ENCODE results near the gene CKLF. TPM values are rescaled to one million over a fixed set of nuclear protein-coding genes. Genes with fewer than 3 reads are reported as not detected.
"Not testable (repeated sequence)": the region's sequence is repeated elsewhere in the genome, so short reads cannot be mapped to it uniquely, and the experiment has no call there.

CKLF gene
- total RNA-seq, 1 experiment from 2014 or later: 145 TPM

DNA sequence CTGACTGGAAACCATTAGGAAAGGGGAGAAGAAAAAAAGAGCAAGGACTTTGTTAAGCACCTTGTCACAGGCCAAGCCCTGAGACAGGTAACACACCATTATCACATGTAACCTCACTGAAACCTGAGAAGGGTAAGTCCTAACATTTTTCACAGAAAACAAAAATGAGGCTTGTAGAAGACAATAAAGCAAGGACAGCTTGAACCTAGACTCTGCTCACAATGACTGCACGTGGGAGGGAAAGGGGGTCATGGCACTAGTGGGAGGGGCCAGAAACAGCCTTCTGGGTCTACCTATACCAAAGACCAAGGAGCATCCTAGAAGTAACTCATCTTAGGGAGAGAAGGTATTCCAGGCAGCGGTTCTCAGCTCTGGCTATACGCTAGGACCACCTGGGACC, 10.0 kb upstream of the CKLF start:
- DNase-seq (ENCODE audit: low read depth): no peak

DNA sequence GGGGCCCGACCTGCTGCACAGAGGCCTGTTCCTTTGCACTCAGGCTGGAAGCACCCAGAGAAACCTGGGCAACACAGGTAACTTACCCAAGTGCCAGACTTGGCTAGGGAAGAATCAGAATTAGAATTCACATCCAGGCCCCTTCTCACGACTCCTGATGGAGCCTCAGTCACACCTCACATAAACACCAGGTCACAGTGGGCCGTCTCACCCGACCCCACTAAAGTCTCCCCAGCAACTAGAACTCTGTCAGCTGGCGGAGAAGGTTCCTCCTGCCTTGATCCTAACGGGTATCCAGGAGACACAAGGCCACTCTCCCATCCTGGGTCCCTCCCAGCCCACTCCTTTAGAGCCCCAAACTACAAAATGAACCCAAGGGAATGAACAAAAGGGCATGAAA, 8.8 kb upstream of the CKLF start:
- no peak for DNase-seq (ENCODE audit: low read depth)

DNA sequence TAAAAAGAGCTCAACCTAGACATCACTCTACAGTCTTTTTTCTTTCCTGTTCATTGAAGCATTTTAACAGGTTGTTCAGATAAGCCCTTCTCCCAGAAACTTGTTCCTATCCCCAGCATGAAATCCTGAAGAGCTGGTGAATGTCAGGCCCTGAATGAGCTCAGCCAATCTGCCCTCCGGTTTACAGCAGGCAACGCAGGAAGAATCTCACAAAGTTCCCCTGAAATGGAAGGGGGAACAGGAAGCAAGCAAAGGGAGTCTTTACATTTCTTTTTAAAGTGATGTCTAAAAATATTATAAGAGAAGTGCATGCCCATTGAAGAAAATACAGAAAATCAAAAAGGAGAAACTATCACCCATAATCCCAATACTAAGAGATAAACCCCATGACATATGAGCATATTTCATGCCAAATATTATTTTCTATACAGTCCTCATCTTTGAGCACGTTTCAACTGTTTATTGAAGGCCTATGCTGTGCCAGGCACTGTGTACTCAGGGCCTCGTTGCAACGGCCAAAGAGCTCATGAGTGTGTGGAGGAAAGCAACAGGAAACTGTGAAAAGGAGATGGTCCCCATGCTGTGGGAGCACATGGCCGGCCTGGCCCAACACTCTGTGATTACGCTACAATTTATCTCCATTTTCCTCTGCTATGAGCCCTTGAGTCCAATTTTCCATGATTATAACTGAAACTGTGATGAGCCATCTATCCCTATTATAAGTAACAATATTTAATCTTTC, 8.2 kb upstream of the CKLF start:
- no peak for DNase-seq (ENCODE audit: low read depth)

DNA sequence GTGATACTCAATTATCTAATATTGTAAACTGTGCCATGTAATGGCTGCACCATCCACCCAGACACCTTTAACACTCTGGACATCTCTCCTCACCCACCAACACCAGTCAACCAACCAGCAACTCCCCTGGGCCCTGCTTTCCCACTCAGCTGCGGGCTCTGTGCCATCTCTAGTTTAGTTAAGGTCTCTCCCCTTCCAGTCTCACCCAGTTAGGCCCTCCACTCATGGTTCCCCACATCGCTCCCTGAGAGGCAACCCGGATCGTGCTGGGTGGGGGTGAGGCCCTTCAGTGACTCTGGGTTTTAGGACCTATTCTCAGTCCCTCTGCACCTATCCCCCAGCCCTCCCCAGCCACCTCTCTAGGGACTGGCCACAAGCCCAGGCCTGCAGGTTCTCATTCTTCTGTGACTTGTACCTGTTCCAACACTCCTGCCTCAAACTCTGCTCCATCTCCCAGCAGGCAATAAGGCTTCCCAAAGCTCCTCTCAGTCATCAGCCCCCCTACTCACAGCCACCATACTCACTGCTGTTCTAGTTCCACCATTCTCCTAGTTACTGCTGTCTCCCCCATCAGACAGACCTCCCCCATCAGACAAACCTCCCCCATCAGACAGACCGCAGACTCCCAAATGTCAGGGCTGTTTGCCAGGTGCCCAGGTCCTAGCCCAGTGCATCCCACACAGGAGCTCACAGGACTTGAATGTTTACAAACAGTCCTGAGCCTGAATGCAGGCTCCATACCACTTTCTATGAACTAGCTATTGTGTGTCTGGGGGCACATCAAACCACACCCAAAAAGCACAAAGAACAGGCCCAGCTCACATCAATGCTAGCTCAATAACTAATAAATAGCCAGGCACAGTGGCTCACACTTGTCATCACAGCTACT, 5.0 kb upstream of the CKLF start:
- no peak for DNase-seq (ENCODE audit: low read depth)

DNA sequence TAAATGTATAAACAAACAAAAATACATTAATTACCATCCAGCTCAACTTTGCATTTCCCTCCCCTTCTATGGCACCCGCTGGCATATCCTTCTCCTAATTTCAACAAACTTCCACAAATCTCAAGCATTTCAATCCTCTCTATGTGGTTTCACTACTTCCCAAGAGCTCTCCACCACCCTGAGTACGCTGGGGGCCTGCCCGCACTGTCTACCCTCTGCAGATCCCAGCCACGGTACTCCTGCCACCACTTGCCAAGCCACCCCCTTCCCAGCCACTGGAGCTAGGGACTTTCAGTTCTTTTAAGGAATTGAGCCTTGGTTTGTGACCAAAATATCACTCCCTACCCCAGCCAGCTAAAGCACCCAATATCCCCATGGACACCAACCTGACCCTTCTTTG, 4.3 kb upstream of the CKLF start:
- no peak for DNase-seq (ENCODE audit: low read depth)

DNA sequence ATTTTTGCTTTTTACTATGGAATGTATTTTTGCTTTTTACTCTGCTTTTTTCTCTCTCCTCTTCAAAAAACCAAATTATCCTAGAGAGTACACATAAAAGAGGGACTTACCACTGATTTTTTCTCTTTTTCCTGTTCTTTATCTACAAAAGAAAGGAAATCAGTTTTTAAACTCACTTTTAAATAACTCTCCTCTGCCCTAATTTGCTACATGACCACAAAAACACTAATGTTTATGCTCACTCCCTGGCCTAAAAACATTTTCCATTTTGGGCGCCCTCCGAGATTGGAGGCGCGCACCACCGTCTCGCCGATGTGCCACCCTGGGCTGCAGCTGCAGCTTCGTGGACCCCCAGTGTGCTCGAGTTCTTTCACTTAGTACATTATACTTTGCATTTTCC, 3.5 kb upstream of the CKLF start:
- DNase-seq (ENCODE audit: low read depth): no peak

DNA sequence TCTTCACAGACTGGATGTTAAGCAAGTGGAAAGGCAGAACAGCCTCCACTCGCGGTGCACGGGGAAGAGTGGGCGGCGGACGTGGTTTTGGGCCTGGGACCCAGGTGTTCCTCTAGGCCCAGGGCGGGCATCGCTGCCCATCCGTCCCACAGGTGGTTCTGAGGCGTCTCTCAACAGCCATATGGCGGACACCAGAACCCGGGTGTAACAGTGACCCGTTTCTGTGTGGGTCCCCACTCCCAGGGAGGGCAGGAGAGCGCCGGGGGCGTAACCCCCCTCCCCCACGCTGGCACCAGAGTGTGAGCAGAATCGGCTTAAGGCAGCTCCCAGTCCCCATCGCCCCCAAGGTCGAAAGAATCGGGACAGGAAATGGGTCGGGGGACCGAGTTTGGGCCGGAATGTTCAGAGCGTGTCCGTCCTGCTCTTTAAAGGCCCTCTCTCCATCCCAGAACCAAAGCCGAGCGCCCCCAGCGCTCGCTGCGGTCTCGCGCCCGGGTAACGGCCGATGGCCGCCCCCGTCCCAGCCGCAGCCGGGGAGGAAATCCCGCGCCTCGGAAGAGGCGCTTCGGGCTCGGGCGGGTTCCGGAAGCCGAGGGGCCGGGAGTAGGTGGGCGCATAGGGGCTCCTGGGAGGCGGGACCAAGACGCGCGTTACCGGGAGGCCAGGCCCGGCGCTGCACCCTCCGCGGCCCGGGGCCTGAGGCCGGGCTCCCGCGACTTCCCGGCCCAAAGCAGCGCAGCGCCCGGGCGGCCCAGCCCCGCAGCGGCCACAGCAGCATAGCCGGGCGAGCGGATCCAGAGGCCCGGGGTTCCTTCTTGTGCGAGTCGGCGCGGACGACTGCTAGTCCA, 2.9 kb upstream of the CKLF start, which contains the start of gene TK2:
Gene TK2, minus strand, starts transcription at position 839 of the 848 bp plus-strand sequence. Its CDS starts 61 bp downstream, at position 778.
- peak; percentile 69 for DNase-seq (ENCODE audit: low read depth)

DNA sequence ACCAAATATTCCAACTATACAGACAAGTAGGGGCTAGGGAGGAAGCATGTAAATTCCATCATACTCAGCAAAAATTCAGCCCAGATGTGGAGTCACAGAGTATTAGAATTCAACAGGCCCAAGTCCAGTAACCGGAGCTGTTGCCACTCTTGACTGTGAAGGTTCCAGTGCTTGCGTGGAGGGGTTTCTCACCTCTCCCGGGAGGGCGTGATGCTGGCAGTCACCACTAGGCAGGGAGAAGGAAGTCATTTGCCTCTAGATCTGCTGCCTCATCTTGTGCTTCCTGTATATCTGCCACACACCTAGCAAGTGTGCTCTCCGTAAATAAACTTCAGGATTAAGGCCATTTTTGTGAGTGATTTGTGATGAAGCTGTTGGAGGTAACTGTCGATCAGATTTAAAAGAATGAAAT, 1.0 kb upstream of the CKLF start:
- peak; percentile 59 for DNase-seq (ENCODE audit: low read depth)

DNA sequence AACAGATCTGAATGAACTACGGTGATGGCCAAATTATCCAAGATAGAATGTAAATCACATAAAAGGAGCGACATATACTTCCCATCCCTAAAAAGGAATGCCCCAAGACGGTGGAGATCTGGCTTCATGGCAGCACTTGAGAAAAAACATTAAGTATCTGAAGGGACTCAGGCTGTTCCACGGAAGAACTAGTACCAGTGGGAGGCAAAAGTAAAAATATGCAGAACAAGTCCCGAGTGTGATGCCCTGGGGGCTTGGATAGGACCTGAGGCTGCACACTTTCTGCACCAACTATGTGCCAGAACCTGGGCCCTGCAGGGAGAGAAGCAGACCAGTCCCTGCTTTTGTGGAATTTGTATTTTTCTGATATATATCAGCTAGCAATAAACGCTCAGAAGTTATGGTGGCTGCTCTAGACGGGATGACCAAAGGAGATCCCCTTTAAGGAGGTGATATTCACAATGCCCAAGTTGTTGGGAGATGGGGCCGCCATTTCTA, 539 bp upstream of the CKLF start:
- DNase-seq (ENCODE audit: low read depth): no peak

DNA sequence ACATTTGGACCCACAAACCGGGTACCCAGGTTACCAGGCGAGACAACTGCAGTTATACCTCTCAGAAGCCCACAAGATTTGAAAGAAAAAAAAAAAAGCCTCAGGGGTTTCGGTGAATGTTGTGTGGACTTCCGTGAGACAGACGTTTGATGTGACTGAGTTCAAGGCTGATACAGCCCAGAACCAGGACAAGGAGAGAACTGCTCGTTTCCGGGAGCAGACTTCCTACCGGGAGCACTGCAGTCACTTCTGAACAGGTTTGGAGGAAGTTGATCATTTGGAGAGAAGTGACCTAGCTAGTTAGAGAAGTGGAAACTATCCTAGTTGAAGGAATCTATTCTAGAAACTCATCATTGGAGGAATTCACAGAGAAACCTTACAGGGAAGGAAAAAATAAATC, 847 bp downstream of the CKLF start:
- peak; percentile 10 for DNase-seq (ENCODE audit: low read depth)

DNA sequence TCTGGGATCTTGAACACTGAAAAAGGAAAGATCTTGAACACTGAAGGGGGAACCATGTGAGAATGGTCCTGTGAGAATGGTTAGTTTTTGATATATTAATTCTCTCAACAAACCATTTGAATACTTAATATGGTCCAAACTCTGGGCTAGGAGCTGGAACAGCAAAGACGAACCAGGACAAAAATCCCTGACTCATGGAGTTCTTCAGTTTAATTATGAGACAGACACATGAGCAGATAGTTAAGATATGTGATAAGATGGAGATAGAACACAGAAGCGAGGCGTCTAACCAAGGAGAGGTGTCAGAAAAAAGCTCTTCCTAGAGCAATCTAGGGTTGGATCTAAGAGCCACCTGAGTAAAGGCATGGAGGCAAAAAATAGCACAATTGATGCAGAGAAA, 1.6 kb downstream of the CKLF start:
- DNase-seq (ENCODE audit: low read depth): no peak

DNA sequence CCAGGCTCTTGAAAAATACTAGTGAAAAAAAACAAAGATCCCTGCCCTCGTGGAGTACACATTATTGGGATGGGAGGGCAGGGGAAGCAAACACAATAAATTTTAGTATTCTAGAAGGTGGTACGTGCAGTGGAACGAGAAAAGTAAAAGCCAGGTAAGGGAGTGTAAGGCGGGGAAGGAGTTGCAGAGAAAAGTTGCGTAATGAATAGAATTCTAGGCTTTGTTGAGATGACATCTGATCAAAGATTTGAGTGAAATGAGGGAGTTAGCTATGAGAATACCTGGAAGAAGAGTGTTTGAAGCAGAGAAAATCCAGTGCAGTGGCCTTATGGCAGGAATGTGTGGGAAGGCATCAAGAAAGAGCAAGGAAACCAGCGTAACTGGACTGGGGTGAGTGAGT, 2.1 kb downstream of the CKLF start:
- DNase-seq (ENCODE audit: low read depth): no peak

DNA sequence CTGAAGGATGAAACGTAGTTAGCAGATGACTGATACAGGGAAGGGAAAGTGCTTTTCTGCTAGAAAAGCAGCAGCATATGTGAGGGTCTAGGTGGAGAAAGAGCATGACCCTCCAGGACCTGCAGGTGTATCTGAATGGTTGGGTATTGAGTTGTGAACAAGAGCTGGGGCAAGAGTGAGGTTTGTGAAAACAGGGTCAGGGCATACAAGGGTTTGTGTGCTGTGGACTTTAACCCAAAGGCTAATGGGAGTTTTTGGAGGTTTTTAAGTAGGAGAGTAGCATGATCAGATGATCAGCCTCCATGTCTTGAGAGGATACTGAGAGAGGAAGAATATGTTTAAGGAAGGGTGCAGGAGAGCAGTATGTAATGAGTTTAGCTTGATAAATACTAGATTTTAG, 7.7 kb downstream of the CKLF start:
- DNase-seq (ENCODE audit: low read depth): no peak

DNA sequence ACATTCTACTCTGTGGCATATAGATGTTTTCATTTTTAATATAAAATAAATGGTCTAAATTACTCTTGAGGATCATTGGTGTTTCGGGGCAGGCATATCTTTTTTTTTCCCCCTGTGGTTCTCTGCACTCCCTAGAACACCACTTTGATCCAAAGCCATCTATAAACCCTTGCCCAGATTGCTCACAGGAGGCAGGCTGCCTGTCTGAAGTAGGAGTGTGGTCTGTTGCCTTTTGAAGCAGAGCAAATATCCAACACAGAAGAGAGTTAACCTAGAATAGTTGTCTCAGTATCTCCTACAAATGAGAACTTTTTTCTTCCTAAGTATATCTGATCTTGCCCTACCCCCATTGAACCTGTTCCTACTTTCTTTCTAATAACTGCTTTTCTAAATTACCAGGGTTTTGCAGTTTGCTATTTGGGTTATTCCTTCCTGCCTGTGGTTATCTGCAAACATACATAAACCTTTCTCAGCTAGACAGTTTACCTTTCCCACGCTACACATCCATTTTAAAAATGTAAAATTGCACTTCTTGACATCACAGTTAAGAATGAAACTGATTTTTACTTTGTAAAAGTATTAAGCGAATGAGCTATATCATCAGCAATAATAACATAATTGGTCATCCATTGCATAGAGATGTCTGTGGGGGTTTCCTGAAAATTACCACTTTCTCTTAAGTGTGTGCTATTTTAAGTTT, 9.2 kb downstream of the CKLF start:
- no peak for DNase-seq (ENCODE audit: low read depth)

DNA sequence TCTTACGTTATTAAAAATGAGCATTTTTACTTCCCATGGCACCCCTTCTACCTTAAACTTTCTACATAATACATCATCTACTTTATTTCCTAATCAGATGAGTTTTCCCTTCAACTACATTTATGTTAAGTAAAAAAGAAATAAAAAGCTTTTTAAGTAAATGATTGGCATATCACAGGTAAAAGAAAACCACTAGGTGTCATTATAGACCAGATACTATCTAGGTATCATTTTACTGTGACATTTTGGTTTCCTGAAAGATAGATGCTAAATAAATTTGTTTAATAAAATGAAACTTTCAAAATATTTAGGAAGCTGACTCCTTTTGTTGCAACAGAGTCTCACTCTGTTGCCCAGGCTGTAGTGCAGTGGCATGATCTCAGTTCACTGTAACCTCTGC, 10.0 kb downstream of the CKLF start:
- no peak for DNase-seq (ENCODE audit: low read depth)

DNA sequence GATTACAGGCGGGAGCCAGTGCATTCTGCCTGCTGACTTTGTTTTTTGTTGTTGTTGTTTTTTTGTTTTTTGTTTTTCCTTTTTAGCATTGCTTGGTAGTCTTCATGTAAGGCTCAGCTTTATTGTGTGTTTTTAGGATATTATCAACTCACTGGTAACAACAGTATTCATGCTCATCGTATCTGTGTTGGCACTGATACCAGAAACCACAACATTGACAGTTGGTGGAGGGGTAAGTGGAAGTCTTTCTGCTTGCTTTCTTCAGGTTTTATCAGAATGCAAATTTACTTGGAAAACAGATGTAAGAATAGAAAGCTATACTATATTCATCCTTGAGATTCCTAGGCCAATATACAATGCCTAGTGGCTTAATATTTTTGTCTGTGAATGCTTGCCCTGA, 10.6 kb downstream of the CKLF start:
- DNase-seq (ENCODE audit: low read depth): no peak

DNA sequence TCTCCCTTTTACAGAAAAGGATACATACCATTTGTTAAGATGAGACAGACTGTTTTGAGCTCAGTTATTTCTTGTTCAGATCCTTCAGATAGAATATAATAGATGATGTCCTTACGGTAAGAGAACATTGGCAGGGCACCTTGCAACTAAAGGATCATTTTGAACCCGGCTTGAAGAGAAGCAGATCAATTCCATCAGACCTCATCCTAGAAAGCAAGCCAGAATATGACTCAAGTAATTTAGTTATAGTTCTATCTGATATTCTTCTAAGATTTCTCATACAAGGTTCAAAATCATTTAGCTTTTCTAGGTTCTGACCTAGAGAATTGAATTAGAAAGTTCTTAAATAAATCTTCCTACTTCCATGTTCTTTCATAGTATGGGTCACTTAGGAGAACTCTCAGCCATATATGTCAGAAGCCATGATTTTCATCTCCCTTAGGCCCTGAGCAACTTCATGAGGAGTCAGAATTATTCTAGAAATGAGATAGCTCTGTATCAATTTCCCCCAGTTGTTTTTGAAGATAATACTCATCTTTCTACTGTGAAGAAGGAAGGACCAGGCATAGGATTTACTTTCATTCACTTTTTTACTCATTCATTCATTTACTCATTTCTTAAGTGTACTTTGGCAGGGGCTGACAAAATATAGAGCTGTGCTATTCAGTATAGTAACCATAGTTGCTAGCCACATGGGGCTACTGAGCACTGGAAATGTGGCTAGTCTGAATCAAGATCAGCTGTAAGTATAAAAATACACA, 11.4 kb downstream of the CKLF start:
- no peak for DNase-seq (ENCODE audit: low read depth)

DNA sequence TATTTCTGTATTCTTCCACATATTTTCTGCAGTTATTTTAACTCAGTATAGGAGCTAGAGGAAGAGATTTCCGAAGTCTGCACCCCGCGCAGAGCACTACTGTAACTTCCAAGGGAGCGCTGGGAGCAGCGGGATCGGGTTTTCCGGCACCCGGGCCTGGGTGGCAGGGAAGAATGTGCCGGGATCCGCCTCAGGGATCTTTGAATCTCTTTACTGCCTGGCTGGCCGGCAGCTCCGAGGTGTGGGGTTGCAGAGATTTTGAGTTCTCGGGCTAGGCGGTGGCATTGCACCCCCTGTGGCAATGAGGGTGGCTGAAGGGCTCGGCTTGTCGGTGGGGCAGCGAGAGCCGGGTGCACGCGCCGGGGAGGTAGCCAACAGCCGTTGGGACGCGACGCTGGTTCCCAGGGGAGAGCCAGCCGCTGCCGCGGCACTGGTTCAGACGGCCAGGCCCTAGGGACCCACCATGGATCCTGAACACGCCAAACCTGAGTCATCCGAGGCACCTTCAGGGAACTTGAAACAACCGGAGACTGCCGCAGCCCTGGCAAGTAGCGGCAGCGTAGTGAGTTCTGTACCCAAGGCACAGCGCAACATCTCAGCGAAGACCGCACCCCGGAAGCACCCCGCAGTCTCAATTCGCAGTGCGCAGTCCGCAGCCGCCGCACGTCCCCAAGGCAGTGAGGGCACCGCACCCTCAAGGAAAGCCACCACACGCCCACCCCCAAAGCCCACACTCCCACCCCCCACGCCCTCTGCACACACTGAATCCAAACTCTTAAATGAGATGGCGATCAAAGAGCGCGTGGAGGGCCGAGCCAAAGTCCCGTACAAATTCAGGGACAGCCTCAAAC, 13.9 kb downstream of the CKLF start, which contains the start of gene CMTM1:
Gene CMTM1, plus strand, starts transcription at position 389 of the 851 bp plus-strand sequence. Its CDS starts 75 bp downstream, at position 464.
- no peak for DNase-seq (ENCODE audit: low read depth)

DNA sequence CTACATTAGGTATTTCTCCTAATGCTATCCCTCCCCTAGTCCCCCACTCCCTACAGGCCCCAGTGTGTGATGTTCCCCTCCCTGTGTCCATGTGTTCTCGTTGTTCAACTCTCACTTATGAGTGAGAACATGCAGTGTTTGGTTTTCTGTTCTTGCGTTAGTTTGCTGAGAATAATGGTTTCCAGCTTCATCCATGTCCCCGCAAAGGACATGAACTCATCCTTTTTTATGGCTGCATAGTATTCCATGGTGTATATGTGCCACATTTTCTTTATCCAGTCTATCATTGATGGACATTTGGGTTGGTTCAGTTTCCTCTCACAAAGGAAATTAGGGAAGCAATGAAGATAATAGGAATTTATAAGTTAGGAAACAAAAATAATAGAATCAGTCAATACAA, 14.9 kb downstream of the CKLF start:
- not testable (repeated sequence) for DNase-seq (ENCODE audit: low read depth)

Measured in M059J (cell line).